Stomach (tissue), 9 donors: Measurements from ENCODE around the gene SLC31A1. TPM values are rescaled to one million over a fixed set of nuclear protein-coding genes. Genes with fewer than 3 reads are reported as not detected.
"Not testable (repeated sequence)": the region's sequence is repeated elsewhere in the genome, so short reads cannot be mapped to it uniquely, and the experiment has no call there.

ENCODE experiments used
- DNase-seq, 2 donors: peaks; one replicate each; pipeline versions ENCODE4 v3.0.0 to v3.0.0-alpha.2; 2013 to 2019
- H3K27ac ChIP-seq, 5 donors: fragments of 200-600 bp in 4 of 5; sonication (generic) in 4 of 5; one replicate each; pipeline ENCODE4 v1.5.1; 2013 to 2019; ENCODE audit warnings: mild to moderate bottlenecking in 1 of 5, moderate library complexity in 1 of 5
- H3K27me3 ChIP-seq, 3 donors: fragments of 200-600 bp; sonication (generic); one replicate each; pipeline ENCODE4 v1.5.1; 2017 to 2019; ENCODE audit warnings: mixed run types in 1 of 3
- H3K36me3 ChIP-seq, 4 donors: fragments of 200-600 bp; sonication (generic); 1 replicate in 3 of 4; 2 replicates in 1 of 4; pipeline ENCODE4 v1.5.1; 2016 to 2019
- H3K4me1 ChIP-seq, 4 donors: fragments of 200-600 bp; sonication (generic); one replicate each; pipeline ENCODE4 v1.5.1; 2016 to 2019
- H3K4me3 ChIP-seq, 4 donors: fragments of 200-600 bp; sonication (generic) in 3 of 4; one replicate each; pipeline ENCODE4 v1.5.1; 2016 to 2019; ENCODE audit warnings: mild to moderate bottlenecking in 1 of 4
- H3K9me3 ChIP-seq, 4 donors: fragments of 200-600 bp; sonication (generic); one replicate each; pipeline ENCODE4 v1.5.1; 2016 to 2019
- CTCF ChIP-seq, 7 experiments: fragments of 450-650 bp in 4 of 7; fragments of 200-600 bp in 3 of 7; sonication (generic) in 3 of 7; IDR thresholded peaks; one replicate each; pipeline ENCODE4 v1.5.1; 2016 to 2019; ENCODE audit warnings: antibody characterized with exemption in 7 of 7, control low read depth in 2 of 7, mild to moderate bottlenecking in 1 of 7
- EP300 ChIP-seq: sonication (generic); formaldehyde crosslinking; IDR thresholded peaks from one replicate; pipeline ENCODE4 v1.6.1; 2017; ENCODE audit warnings: antibody characterized with exemption
- POLR2A ChIP-seq, 4 donors: fragments of 450-650 bp; IDR thresholded peaks; one replicate each; pipeline ENCODE4 v1.6.1; 2016; ENCODE audit warnings: antibody characterized with exemption in 4 of 4, control low read depth in 2 of 4, mild to moderate bottlenecking in 1 of 4, moderate library complexity in 1 of 4
- POLR2AphosphoS5 ChIP-seq, 3 donors: sonication (generic); formaldehyde crosslinking; IDR thresholded peaks; one replicate each; pipeline ENCODE4 v1.6.1; 2016; ENCODE audit warnings: antibody characterized with exemption in 3 of 3
- WGBS, 5 donors: extraction: QIAGEN DNeasy Blood & Tissue Kit in 3 of 5; methylation state at CpG; one replicate each; pipeline versions ENCODE4 v1.1.5 to v1.1.7; 2013 to 2018; 5-methylcytosine and 5-hydroxymethylcytosine counted together
- intact Hi-C: fragments of 100-400 bp; cut with DNase I; formaldehyde crosslinking; loops from one replicate; pipeline ENCODE4 v1.15.1; 2023; ENCODE audit warnings: low total_unique reads
- polyA plus RNA-seq, 3 donors: library from polyadenylated mRNA; stranded (reverse); fragments of 200-250 nt; gene quantifications; one replicate each; pipeline ENCODE4 v1.2.3, GENCODE V29; 2013
- total RNA-seq, 5 donors: library from RNA; depleted of rRNA; stranded (reverse); fragments of >200 nt; gene quantifications; one replicate each; pipeline versions ENCODE4 v1.1.0 to v1.2.3, GENCODE V29; 2014 to 2016
- donor health status: healthy with polysubstance abuse.
- donor health status: Bipolar disorder and iron deficiency.
- donor health status: healthy.

Gene SLC31A1
- total and polyA plus RNA-seq, 8 donors, result 4.7 to 106 (median 12.2) TPM

DNA sequence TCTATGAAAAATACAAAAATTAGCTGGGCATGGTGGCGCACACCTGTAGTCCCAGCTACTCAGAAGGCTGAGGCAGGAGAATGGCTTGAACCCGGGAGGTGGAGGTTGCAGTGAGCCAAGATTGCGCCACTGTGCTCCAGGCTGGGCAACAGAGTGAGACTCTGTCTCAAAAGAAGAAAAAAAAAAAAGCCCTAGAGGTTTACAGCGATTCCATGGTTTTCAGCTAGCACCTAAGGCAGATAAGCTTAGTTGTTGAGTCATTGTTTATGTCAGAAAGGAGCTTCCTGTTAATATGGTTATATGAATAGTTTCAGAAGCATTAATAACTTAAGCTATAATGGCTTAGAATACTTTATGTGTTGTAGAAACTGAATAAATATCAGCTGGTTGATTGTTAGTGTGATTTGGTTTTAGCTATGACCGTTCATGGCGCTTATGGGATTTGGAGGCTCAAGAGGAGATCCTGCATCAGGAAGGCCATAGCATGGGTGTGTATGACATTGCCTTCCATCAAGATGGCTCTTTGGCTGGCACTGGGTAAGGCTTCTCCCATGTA is 68.8 kb downstream of the SLC31A1 start:
- H3K27me3 ChIP-seq, result no peaks in the 10 kb centered on the region
- H3K36me3 ChIP-seq, result peaks cover 63 to 91% (median 87%) of the 10 kb centered on the region in 4 donors
- intact Hi-C loops, result no loop called here
- H3K27ac ChIP-seq, result no peak overlapping the region
- no peak for DNase-seq
- H3K4me3 ChIP-seq, result no peak overlapping the region
- TF ChIP-seq POLR2AphosphoS5 (IDR thresholded peaks at IDR 0.05) (no peak), EP300 (no peak), POLR2A (IDR thresholded peaks at IDR 0.05) (no peak), CTCF (IDR thresholded peaks at IDR 0.05) (no peak)
- 89 to 96% (median 93%) methylated on average over 6 of the region's 6 CpGs for WGBS, 5 donors
- no peaks in the 10 kb centered on the region for H3K4me1 ChIP-seq
- no peaks in the 10 kb centered on the region for H3K9me3 ChIP-seq

- peaks cover 40 to 58% (median 55%) of the 10 kb centered on the region in 4 donors for H3K36me3 ChIP-seq
- H3K4me3 ChIP-seq, result no peak overlapping the region
- no peak for DNase-seq
- no peaks in the 10 kb centered on the region for H3K4me1 ChIP-seq
- intact Hi-C loops, result no loop called here
- WGBS, 5 donors, result 84 to 86% (median 85%) methylated on average over 7 of the region's 7 CpGs
- peak overlapping the region in 1 of 5 donors; percentile 22 for H3K27ac ChIP-seq
- no peaks in the 10 kb centered on the region for H3K9me3 ChIP-seq
- TF ChIP-seq POLR2AphosphoS5 (IDR thresholded peaks at IDR 0.05) (no peak), POLR2A (IDR thresholded peaks at IDR 0.05) (no peak), EP300 (no peak), CTCF (IDR thresholded peaks at IDR 0.05) (no peak)
- H3K27me3 ChIP-seq, result no peaks in the 10 kb centered on the region
Observed at GRCh38 chr9:113293285-113293878, 72.0 kb downstream of the SLC31A1 start.

DNA sequence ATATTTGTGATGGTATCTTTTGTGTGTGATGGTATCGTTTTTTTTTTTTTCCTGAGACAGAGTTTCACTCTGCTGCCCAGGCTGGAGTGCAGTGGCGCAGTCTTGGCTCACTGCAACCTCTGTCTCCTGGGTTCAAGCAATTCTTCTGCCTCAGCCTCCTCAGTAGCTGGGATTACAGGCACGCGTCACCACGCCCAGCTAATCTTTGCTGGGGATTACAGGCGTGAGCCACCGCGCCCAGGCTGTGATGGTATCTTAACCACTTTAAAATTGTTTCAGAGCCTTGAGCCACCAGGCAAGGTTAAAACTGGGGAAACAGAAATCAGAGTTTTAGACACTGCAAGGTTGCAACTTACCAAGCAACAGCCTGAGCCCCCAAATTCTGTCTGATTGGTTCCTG is 74.9 kb downstream of the SLC31A1 start:
- intact Hi-C loops, result not testable (repeated sequence)

DNA sequence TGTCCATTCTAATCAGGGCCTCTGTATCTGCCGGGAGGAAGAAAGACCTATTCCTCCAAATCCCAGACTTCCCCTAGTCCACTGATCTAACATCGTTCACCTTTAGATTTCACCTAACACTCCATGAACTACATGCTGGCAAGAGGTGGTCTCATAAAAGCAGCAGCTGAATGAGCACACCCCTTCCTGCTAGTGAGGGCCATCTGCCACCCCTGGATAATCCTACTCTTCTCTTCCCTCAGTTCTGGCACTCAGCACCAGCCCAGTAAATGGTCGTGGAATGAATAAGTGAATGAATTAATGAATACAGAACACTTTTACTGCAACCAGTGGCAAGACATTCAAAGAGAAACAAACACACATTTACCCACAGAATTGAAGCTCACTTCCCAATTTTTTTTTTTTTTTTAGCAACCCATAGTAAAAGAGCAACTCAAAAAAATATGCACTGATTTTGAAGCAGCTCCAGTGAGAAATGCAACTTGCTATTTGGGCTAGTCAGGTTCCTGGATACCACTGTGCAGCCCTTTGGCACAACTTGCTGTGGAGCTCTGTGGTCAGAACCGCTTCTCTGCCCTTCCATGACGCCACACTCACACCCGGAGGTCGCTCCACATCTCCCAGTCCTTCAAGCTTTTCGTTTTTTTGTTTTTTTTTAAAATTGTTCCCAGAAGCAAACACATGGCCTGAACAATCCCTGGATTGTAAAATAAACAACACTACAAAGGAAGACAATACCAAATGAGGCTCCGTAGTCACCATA is 75.6 kb downstream of the SLC31A1 start:
- WGBS, 5 donors, result 76 to 83% (median 78%) methylated on average over 9 of the region's 9 CpGs
- intact Hi-C loops, result no loop called here
- DNase-seq, result no peak
- Histone ChIP-seq H3K36me3 (peaks cover 8 to 22% (median 19%) of the 10 kb centered on the region in 4 donors), H3K27ac (no peak overlapping the region), H3K4me3 (no peak overlapping the region), H3K27me3 (no peaks in the 10 kb centered on the region), H3K4me1 (peaks cover 0 to 13% (median 6%) of the 10 kb centered on the region in 4 donors), H3K9me3 (no peaks in the 10 kb centered on the region)
- no peak for TF ChIP-seq POLR2AphosphoS5 (IDR thresholded peaks at IDR 0.05)
- no peak for TF ChIP-seq EP300

More for the DNA sequence above, 74.9 kb downstream of the SLC31A1 start:
- WGBS, 5 donors, result 60 to 72% (median 65%) methylated on average over 8 of the region's 8 CpGs
- H3K27ac ChIP-seq, H3K9me3 ChIP-seq, H3K4me3 ChIP-seq, DNase-seq, H3K27me3 ChIP-seq: not testable (repeated sequence)
- Histone ChIP-seq H3K4me1 (peaks cover 0 to 13% (median 6%) of the 10 kb centered on the region in 4 donors), H3K36me3 (peaks cover 16 to 30% (median 26%) of the 10 kb centered on the region in 4 donors)

- no peak for DNase-seq
- H3K4me1 ChIP-seq, result peaks cover 0 to 13% (median 8%) of the 10 kb centered on the region in 4 donors
- no peaks in the 10 kb centered on the region for H3K9me3 ChIP-seq
- TF ChIP-seq POLR2A (IDR thresholded peaks at IDR 0.05), result no peak
- no peak for TF ChIP-seq CTCF (IDR thresholded peaks at IDR 0.05)
- no peak for TF ChIP-seq EP300
- TF ChIP-seq POLR2AphosphoS5 (IDR thresholded peaks at IDR 0.05), result no peak
- 93 to 95% (median 94%) methylated on average over 8 of the region's 8 CpGs for WGBS, 5 donors
- H3K4me3 ChIP-seq, result no peak overlapping the region
- no peaks in the 10 kb centered on the region for H3K27me3 ChIP-seq
- no peak overlapping the region for H3K27ac ChIP-seq
- intact Hi-C loops, result no loop called here
- peaks cover 0 to 9% (median 5%) of the 10 kb centered on the region in 4 donors for H3K36me3 ChIP-seq
Observed at GRCh38 chr9:113298311-113298710, 77.0 kb downstream of the SLC31A1 start.
